ENCODE results near the gene ZIC2.

The ZIC2 gene

DNA sequence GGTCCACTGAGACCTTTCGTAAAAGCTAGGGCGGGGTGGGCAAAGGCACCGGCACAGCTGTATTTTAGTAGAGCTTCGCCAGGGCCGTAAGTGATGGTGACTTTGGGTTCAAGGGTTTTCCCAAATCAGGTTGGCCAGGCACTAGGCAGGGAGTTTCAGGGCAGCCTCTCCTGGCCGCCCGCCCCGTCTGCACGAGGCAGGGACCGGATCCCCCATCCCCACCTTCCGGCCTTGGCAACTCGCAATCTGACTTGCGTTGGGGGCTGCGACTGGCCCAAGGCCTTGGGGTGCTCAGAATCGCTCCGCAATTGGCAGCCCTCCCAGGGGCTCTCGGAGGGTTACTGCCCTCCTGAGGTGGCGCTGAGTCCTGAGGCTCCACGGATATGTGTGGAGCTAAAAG lies 6.0 kb upstream of the ZIC2 start:
- DNase-seq, result no peak

DNA sequence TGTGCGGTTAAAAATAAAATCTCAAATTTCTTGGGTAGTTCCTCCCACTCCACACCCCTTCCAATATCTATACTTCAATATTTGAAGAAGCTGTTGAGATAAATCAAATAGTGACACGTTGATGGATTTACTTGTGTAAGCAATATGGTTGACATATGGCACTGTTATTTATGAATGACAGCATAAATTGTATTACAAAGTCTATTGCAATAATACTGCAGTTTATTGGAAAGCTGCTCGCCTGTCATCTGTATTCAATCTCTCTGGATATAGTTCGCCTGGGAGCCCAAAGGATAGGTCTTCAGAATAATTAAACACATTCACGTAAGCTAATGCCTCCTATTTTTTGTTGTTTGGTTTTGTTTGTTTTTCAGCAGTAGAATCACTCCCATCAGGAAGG lies 5.0 kb upstream of the ZIC2 start:
- no peak for DNase-seq

DNA sequence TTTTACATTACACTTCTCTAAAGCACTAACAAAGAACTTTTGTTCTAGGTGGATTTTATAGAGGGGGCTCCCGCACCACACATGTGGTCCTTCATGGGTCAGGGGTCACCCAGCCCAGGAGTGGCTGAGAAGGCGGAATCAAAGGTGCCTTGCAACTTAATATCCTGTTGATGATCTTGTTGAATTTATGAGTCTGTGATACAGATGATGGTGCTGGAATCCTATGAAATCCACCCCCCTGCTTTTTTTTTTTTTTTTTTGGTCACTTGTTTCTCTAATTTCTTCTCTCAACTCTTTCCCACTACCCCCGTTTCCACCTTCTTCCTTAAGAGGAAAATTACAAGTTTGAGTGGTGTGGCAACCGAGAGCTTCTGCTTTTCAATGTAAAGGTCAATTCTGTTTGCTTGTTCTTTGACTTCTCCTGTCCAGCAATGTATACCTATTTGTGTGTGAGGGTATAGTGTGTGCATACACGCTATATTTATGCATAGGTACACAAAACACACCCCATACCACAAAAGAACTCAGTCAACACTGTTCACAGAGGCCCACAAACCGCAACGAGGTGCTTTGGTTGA lies 4.2 kb upstream of the ZIC2 start:
- no peak for DNase-seq

DNA sequence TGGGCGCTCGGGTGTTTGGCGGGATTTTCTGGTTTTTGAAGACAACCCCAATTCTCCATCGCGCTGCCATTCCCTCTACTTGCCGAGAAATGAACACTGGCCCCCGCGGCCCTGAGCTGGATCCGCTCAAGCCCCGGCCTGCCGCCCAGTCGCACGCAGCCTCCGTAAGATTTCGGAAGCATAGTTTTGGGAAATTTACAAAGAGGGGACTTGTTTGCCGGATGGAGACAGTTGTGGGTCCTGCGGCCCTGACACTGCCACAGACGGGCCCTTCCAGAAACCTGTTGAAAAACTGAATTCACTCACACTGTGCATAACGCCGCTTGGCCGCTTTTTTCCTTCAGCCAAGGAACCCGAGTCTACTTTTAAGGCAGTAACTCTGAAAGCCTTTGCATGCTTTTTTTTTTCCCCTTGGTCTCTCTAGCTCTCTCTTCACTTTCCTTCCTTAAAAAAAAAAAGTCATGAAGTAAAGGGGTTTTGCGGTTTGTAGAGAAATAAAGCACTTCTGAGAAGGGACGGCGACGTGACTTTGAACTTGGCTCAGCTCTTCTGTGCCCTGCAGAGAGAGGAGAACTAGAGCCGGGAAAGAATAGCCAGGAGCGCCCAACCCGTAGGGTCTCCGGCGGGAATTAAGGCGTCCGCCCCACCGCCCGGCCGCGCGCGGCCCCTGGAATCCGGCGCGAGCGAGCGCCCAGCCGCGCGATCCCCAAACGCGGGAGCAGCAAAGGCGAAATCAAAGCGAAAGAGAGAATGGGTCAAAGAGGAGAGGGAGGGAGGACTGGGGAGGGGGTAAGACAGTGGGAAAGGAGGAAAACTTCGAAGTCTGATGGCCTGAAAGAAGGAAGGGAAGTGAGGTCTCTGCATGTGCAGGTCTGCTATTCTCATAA lies 3.4 kb upstream of the ZIC2 start:
- no peak for DNase-seq

DNA sequence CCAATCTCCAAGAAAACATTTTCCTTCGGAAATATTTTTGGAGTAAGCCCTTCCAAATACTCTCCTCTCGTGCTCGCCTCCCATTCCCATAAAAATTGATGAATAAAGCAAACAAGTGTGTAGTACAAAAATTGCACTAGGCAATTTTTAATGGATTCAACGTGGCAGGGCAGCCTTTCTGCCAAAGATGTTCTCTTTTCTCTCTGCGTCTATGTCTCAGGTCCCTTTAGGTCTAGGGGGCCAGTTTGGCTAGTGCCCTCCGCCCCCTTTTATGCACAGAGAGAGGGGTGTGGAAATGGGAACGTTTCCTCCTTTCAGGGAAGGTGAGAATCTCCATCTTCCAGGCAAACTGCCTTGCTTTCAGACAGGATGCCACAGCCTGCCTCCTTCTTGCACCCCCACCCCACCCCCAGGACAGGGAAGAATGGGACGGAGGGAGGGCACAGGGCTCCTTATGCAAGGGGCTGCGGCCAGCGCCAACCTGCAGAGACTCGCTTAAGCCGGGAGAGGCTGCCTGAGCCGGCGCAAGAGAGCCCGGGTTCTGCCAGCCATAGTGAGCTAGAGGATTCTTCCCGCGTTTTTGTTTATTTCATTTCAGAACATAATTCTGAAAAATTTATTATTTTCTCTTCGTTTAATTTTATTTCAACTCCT lies 2.7 kb upstream of the ZIC2 start:
- DNase-seq, result no peak

DNA sequence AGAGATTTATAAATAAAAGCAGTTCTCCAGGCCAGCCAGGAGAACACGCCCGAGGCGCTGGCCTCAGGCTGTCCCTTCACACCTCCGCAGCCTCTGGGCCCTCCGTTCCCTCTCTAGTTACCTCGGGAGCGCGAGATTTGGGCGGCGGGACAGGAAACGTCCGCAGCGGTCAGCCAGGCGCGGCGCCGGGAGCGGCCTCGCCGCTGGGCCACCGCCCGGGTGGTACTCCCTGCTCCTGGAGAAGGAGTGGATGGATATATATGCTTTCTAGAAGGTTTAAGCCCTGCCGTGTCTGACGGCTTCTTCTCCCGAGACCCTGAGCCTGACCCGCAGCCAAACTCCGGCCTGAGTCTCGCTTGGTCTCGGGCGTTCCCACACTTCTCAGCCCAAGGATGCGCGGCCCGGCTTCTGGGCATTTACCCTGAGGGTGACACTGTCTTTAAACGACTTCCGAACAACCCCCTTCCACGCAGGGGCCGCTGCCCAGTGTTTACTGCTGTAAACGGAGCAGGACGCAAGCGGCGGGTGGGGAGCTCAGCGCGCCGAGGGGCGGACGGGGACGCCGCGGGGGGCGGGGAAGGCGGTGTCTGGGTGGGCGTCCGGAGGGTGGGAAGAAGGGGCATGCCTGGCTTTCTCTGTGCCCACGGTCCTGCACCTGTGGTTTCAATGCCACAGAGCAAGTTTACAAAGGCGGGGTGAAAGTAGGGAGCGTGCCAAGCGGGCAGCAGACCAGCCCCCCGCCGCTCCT lies 2.0 kb upstream of the ZIC2 start:
- DNase-seq, result no peak

DNA sequence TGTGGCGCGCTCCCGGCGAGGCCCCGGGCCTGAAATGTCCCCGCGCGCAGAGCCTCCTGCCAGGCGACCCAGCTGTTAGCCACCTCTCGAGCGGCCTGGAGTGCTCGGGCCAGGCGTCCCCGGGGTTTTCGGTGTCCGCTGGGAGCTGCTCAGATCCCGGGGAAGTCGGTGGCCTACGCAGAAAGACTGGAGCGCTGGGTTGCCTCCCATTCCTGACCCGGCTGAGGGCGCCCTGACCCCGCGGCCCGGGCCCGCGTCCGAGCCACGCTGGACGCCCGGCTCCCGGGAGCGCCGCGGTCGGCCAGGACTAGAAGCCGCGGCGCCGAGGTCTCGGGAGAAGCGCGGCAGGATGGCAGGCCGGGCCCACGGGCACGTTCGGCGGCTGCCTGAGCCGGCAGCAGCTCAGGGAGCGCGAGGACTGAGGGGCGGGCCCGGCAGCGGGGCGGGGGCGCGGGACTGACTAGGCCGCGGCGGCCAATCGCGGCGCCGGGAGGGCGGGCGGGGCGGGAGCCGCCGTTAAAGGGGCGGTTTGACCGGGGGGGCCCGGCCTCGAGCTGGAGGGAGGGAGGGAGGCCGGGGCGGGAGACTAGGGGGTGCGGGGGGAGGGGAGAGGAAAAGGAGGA lies 1.3 kb upstream of the ZIC2 start:
- DNase-seq, result peak; percentile 81

DNA sequence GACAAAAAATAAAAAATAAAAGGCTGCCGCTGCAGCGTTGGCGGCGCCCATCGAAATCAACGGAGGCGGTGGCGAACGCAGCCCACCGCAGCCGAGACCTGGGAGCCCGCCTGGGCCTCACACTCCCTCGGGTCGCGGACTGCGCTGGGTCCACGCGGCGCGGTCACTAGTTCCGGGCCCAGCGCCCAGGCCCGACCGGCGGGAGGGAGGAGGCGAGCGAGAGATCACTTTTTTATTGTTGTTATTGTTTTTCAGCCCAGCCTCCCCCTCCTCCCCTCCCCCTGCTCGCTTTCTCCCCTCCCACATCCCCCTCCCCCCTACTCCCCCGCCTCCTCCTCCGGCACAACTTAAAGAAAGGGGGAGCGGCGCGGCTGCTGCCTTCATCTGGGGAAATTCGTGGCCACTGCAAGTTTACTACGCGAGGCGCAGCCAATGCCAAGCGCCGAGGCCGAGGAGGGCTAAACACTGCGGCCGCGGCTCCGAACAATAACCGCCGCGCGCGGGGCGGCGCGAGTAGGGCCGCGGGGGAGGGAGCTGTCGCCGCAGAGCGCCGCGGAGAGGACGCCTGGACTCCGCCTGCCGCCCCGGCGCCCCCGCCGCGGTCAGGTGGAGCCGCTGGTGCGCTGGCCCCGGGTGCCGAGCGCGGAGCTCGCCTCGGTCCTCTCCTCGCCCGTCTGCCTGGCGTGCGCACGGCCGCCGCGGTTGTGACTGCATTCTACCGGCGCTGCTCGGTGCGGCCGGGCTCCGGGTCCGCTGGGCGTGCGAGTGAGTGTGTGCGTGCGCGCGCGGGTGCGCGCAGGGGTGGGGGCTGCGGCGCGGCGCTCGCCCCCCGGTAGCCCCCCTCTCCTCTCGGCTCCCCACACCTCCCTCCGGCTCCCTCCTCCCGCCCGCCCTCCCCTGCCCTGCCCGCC lies 505 bp upstream of the ZIC2 start:
- DNase-seq, result peak; percentile 82

DNA sequence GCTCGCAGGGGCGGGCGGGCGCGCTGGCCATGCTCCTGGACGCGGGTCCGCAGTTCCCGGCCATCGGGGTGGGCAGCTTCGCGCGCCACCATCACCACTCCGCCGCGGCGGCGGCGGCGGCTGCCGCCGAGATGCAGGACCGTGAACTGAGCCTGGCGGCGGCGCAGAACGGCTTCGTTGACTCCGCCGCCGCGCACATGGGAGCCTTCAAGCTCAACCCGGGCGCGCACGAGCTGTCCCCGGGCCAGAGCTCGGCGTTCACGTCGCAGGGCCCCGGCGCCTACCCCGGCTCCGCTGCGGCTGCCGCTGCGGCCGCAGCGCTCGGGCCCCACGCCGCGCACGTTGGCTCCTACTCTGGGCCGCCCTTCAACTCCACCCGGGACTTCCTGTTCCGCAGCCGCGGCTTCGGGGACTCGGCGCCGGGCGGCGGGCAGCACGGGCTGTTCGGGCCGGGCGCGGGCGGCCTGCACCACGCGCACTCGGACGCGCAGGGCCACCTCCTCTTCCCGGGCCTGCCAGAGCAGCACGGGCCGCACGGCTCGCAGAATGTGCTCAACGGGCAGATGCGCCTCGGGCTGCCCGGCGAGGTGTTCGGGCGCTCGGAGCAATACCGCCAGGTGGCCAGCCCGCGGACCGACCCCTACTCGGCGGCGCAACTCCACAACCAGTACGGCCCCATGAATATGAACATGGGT lies 599 bp downstream of the ZIC2 start:
- no peak for DNase-seq

DNA sequence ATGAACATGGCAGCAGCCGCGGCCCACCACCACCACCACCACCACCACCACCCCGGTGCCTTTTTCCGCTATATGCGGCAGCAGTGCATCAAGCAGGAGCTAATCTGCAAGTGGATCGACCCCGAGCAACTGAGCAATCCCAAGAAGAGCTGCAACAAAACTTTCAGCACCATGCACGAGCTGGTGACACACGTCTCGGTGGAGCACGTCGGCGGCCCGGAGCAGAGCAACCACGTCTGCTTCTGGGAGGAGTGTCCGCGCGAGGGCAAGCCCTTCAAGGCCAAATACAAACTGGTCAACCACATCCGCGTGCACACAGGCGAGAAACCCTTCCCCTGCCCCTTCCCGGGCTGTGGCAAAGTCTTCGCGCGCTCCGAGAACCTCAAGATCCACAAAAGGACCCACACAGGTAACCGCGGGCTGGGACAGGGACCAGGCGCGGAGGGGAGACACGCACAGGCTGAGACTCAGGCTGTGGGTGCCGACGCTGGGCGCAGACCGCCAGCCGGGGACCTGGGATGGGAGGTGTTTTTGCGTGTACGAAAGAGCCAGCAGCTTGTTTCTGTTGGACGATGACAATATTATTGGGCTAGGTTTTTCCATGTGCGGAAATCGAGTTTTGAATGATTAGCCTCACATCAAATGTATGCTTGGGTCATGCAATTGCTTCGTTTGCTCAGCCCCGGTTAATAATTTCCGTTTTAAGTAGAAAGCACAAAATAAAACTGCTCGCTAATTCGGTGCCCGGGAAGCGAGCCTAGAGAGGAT lies 1.3 kb downstream of the ZIC2 start:
- DNase-seq, result no peak

DNA sequence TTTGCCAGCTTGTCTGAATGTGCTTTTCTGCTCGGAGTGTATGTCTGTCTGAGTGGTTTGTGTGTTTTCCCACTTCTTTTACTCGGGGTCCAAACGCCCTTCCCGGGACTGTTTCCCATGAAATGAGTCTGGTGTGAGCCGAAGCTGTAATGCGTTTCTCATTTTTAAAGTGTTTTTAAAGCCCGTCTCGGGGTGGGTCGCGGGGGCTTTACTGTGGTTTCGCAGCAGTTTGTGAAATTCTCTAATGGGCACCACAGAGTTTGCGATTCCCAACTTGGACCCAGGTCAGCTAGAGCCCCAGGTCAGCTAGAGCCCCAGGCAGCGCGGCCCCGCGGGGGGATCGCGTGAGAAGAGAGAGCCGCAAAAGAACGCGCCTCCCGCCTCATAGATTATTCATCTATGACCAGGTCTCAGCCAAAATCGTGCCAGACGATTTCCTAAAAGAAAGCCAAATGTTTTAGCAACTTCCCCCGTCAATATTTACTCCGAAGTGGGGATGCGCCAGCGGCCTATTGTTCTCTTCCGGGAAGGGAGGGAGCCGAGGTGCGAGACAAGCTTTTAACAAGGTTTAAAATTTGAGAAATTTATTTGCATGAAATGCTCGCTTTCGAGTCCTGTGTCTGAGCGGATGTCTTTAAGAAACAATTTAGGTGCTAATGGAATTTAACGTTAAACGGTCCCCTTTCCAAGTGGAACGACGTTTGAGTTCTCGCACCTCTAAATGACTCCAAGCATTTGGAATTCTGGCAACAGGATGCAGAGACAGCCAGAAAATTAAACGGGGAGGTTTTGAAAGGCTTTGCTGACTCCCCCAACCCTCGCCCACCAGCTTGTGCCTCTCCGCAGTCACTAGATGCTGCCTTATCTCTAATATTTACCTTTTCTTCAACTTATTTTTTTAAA lies 2.2 kb downstream of the ZIC2 start:
- DNase-seq, result no peak

DNA sequence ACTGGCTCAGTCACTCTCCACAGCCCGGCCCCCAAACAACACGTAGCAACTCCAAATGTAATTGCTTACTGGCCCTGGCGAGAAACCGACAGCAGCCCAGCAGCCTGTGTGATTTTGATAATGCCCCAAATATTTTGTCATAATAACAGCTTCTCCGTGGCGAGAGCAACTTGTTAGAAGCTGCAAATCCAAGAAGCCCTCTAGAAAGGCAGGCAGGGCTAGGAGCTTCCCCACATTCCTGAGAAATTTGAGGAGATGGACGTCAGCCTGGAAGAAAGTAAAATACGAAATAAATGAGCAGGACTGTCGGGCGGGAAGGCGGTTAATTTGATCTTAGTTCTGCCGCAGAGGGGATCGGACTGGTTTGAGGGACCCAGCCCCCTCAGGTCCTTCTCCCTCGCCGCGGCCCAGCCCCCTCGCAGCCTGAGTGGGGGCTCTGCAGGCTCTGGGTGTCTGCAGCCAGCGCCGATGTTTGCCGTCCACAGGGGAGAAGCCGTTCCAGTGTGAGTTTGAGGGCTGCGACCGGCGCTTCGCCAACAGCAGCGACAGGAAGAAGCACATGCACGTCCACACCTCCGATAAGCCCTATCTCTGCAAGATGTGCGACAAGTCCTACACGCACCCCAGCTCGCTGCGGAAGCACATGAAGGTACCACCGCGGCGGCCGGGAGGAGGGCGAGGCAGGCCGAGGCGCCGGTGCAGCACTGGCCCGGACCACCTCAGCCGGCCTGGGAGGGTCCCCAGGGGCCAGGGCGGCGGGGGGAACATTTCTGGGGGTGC lies 3.1 kb downstream of the ZIC2 start:
- no peak for DNase-seq

DNA sequence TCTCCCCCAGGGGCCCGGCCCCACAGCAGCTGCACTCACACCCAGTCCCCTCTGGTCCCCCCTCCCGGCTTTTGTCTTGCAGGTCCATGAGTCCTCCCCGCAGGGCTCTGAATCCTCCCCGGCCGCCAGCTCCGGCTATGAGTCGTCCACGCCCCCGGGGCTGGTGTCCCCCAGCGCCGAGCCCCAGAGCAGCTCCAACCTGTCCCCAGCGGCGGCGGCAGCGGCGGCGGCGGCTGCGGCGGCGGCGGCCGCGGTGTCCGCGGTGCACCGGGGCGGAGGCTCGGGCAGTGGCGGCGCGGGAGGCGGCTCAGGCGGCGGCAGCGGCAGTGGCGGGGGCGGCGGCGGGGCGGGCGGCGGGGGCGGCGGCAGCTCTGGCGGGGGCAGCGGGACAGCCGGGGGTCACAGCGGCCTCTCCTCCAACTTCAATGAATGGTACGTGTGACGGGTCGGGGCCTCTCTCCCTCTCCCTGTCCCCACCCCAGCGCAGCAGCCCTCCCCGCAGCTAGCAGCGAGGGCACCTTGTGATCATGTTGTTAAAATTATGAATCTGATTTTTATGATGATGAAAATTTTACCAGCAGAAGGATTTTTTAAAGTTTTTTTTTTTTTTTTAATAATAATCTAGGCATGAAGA lies 3.8 kb downstream of the ZIC2 start:
- DNase-seq, result no peak

DNA sequence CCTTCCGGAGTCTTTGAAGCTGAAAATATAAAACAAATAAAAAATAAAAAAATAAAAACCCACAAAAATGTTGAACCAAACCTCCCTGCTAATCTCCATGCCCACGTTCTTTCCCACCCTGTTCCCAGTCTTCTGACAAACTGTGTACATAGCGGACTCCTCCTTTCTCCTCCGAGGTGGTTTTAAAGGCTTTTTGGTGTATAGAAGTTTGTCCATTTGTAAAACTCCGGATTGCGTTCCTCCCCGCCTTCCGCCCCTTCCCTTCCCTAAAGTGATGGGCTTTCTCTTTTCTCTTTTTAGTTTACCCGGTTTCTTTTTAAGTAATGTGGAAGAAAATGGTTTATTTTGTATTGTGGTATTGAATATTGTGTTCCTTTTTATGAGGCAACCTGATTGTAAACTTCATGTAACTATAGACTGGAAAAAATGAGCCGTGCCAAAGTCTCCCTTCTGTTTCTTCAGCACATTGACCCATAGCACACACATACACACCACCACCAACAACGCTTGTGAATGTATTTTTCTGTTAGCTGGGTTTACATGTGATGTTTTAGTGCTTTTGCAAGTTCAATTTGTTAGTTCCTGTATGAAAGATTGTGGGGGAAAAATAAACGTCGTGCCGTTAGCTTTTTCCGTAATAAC lies 4.4 kb downstream of the ZIC2 start:
- DNase-seq, result no peak

DNA sequence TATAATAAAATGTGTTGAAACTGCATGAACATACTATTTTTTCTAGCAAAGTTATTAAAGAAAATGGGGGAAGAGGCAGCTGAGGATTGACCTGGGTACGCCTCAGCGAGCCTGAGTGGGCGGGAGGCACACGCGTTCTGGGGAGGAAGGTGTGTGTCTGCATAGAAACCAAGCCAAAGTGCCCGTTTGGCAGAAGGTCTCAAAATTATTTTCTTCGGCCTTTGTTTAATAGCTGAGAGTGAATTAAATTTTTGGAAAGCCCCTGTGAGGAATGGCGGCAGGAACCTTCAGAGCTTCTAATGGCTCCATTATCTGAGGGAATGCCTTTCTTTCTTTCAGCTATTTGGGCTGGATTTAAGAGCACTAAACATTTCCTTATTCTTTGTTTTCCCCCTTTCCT lies 5.2 kb downstream of the ZIC2 start:
- DNase-seq, result no peak

DNA sequence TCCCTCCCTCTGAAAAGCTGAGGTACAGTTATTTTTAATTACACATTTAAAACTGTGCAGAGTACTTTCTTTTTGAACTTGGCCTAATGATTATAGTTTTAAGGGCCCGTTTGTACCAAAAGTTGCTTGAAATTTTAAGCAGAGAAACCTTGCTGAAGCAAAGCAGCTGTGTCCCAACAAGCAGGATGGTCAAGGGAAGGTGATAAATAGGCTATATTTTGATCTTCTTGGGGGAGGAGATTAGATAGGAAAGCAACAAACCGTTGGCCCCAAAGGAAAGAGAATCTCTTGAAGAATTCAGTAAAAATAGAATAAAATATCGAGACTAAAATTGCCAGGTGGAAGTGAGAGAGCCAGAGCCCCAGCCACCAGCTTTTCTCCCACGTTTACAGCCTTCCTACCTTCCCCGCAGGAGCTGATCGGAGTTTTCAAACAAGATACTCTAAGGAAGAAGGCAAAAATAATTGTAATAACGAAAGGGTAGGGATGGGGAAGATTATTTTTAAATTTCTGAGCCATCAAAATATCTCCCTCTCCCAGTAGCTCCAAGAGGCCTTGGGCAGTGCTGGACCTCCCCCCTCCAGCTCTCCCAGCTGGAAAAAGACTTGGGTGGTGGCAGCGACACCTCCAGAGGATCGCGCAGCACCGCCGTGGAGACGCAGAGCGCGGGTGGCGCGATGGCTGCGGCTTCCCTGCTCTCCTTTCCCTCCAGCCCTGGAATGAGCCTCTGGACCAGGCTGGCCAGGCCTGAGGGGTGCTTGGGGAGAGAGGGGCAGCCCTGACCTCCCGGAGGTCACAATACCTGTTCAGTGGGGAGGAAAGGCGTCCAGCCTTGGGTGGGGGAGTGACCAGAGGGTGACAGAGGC lies 5.8 kb downstream of the ZIC2 start:
- DNase-seq, result no peak

Data from NCI-H774 (cell line).